ENCODE results near the gene SIX2. TPM values are rescaled to one million over a fixed set of nuclear protein-coding genes. Genes with fewer than 3 reads are reported as not detected.
A peak's percentile ranks its signal among the peaks of the same experiment; 100 is the strongest.

The SIX2 gene
- total and polyA plus RNA-seq, 2 of the 8 experiments (the other 6 are each of a cell fraction or from before 2014, with no cell fraction given): 0.47 to 1.0 TPM

DNA sequence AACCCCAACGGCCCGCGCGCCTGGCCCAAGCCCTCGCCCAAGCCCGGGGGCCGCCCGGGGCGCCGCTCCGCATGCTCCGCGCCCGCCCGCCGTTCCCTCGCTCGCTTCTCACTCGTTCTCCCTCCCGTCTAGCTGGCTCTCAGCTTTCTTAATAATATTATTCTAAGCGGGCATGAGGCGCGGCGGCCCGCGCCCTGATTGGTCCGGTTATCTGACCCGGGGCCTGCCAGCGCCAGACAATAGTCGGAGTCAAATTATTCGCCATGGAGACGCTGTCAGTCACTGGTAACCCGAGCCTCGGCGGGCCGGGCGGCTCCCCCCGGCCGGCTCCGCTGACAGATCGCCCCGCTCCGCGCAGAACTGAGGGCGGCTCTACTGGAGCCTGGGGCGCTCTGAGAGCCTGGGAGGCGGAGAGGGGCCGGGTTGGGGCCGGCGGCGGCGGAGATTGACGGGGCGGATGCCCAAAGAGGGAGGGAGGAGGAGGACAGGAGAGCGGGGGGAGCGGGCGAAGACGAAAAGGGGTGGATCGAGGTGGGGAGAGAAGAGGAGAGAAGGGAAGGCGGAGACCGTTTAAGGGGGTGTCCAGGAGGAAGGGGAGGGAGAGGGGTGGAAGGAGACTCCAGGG, at the start of gene SIX2 (continued):
- TF ChIP-seq RAD21 (IDR thresholded peaks at IDR 0.05 in 1 of 2, conservative IDR thresholded peaks at IDR 0.05 in 1 of 2; ENCODE audit: low read depth in 2 of 2, low read length in 2 of 2) (no peak; a peak in 1 of 4 replicates), RXRA (IDR thresholded peaks at IDR 0.05; ENCODE audit: insufficient read depth, low read depth, low read length) (no peak), POLR2A (IDR thresholded peaks at IDR 0.05; ENCODE audit: control extremely low read depth in 1 of 2, low read depth in 2 of 2, low read length in 2 of 2) (no peak), SP1 (IDR thresholded peaks at IDR 0.05; ENCODE audit: low read depth, low read length) (peak; percentile 59; the same call in 1 of the 2 replicates), SP2 (IDR thresholded peaks at IDR 0.05; ENCODE audit: low read length) (no peak; the same call in 1 of the 2 replicates), CREB1 (IDR thresholded peaks at IDR 0.05) (peak; percentile 25; the same call in 1 of the 2 replicates), MAFK (IDR thresholded peaks at IDR 0.05; ENCODE audit: low read depth, low read length) (no peak), BRCA1 (IDR thresholded peaks at IDR 0.05; ENCODE audit: low read depth, low read length) (no peak), FOSL1 (IDR thresholded peaks at IDR 0.05; ENCODE audit: insufficient read depth, low read depth, low read length) (no peak), BCL11A (IDR thresholded peaks at IDR 0.05; ENCODE audit: low read depth in 2 of 2, low read length in 2 of 2) (no peak), TEAD4 (IDR thresholded peaks at IDR 0.05; ENCODE audit: low read depth, low read length) (0 out of 2 replicates have a peak, but pooled peaks have one; percentile 1), RNF2 (IDR thresholded peaks at IDR 0.05; ENCODE audit: borderline replicate concordance, low read depth, low read length, missing control alignments, poor library complexity, severe bottlenecking) (no peak), CTBP2 (IDR thresholded peaks at IDR 0.05; ENCODE audit: borderline replicate concordance, insufficient read depth, insufficient read length, low read length) (no peak), RBBP5 (IDR thresholded peaks at IDR 0.05; ENCODE audit: borderline replicate concordance, low read depth, low read length) (no peak), JUND (IDR thresholded peaks at IDR 0.05; ENCODE audit: low read length) (no peak), TAF7 (optimal IDR thresholded peaks at IDR 0.05; ENCODE audit: borderline replicate concordance, low read depth, low read length) (no peak), SP4 (IDR thresholded peaks at IDR 0.05; ENCODE audit: low read length) (no peak), TCF12 (IDR thresholded peaks at IDR 0.05; ENCODE audit: low read depth, low read length) (no peak), TBP (IDR thresholded peaks at IDR 0.05; ENCODE audit: low read depth, low read length) (no peak), HDAC6 (IDR thresholded peaks at IDR 0.05; ENCODE audit: low read depth, low read length) (no peak), ASH2L (IDR thresholded peaks at IDR 0.05; ENCODE audit: low read length) (no peak), SIRT6 (IDR thresholded peaks at IDR 0.05; ENCODE audit: low read length) (no peak)
- TF ChIP-seq, protein P1, sequence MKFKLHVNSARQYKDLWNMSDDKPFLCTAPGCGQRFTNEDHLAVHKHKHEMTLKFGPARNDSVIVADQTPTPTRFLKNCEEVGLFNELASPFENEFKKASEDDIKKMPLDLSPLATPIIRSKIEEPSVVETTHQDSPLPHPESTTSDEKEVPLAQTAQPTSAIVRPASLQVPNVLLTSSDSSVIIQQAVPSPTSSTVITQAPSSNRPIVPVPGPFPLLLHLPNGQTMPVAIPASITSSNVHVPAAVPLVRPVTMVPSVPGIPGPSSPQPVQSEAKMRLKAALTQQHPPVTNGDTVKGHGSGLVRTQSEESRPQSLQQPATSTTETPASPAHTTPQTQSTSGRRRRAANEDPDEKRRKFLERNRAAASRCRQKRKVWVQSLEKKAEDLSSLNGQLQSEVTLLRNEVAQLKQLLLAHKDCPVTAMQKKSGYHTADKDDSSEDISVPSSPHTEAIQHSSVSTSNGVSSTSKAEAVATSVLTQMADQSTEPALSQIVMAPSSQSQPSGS (IDR thresholded peaks at IDR 0.05; ENCODE audit: low read length): no peak
- TF ChIP-seq, protein P2, sequence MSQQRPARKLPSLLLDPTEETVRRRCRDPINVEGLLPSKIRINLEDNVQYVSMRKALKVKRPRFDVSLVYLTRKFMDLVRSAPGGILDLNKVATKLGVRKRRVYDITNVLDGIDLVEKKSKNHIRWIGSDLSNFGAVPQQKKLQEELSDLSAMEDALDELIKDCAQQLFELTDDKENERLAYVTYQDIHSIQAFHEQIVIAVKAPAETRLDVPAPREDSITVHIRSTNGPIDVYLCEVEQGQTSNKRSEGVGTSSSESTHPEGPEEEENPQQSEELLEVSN (IDR thresholded peaks at IDR 0.05): peak; percentile 69
